SU-DHL-6 (cell line): ENCODE results near the gene CPAMD8.

Experiments
- H2AFZ ChIP-seq: fragments of 200-600 bp; sonication (generic); 2 replicates; pipeline ENCODE4 v1.6.1; 2014; ENCODE audit warnings: low read depth, mild to moderate bottlenecking, moderate library complexity, mixed read lengths, antibody characterized with exemption, low read length; ENCODE audit not compliant: severe bottlenecking
- H3F3A ChIP-seq: fragments of 200-600 bp; shearing (Covaris generic); 2 replicates; pipeline ENCODE4 v1.6.0; 2016; ENCODE audit warnings: antibody characterized with exemption, mild to moderate bottlenecking; ENCODE audit not compliant: insufficient read depth
- H3K27ac ChIP-seq: fragments of 200-600 bp; sonication (generic); 2 replicates; pipeline ENCODE4 v1.5.1; 2016; ENCODE audit warnings: low read depth, mild to moderate bottlenecking, low read length, moderate library complexity, mixed read lengths
- H3K27me3 ChIP-seq: fragments of 200-600 bp; sonication (generic), shearing (Covaris generic); 2 replicates; pipeline ENCODE4 v1.6.0; 2014; ENCODE audit warnings: mild to moderate bottlenecking, low read length
- H3K36me3 ChIP-seq: fragments of 200-600 bp; sonication (generic); 2 replicates; pipeline ENCODE4 v1.6.1; 2014; ENCODE audit warnings: mild to moderate bottlenecking, low read length, mixed read lengths
- H3K4me2 ChIP-seq: fragments of 300-600, 200-600 bp; shearing (Covaris generic), sonication (generic); 2 replicates; pipeline ENCODE4 v1.6.0; 2014; ENCODE audit warnings: low read length, low read depth, mild to moderate bottlenecking; ENCODE audit not compliant: poor library complexity, severe bottlenecking
- H3K4me3 ChIP-seq: fragments of 200-600 bp; sonication (generic); 2 replicates; pipeline ENCODE4 v1.5.1; 2014; ENCODE audit warnings: antibody characterized with exemption, low read length, mild to moderate bottlenecking, mixed read lengths; ENCODE audit not compliant: insufficient read depth, poor library complexity, severe bottlenecking
- H3K79me2 ChIP-seq: fragments of 200-600 bp; sonication (generic); 2 replicates; pipeline ENCODE4 v1.6.1; 2014; ENCODE audit warnings: mild to moderate bottlenecking, low read length, moderate library complexity; ENCODE audit not compliant: insufficient read depth
- H3K9ac ChIP-seq: fragments of 200-600 bp; sonication (generic); 2 replicates; pipeline ENCODE4 v1.7.0; 2014; ENCODE audit warnings: mild to moderate bottlenecking, low read length
- H3K9me2 ChIP-seq: fragments of 200-600 bp; sonication (generic); replicated peaks from 2 replicates; pipeline ENCODE4 v1.6.1; 2014; ENCODE audit warnings: low read length; ENCODE audit not compliant: insufficient read depth
- H3K9me3 ChIP-seq: fragments of 200-600 bp; sonication (generic); 2 replicates; pipeline ENCODE4 v1.6.1; 2014; ENCODE audit warnings: low read length, mixed read lengths; ENCODE audit not compliant: insufficient read depth
- H4K20me1 ChIP-seq: fragments of 200-600 bp; sonication (generic); 2 replicates; pipeline ENCODE4 v1.6.1; 2014; ENCODE audit warnings: low read depth, mild to moderate bottlenecking, antibody characterized with exemption, low read length, moderate library complexity, mixed read lengths
- CTCF ChIP-seq: fragments of 200-600 bp; sonication (generic); IDR thresholded peaks from one replicate; pipeline ENCODE4 v1.5.1; 2017; ENCODE audit warnings: antibody characterized with exemption, mild to moderate bottlenecking, low read length, moderate library complexity; ENCODE audit not compliant: insufficient read depth, poor library complexity, severe bottlenecking
- EZH2phosphoT487 ChIP-seq: fragments of 200-600 bp; sonication (generic), shearing (Covaris generic); conservative IDR thresholded peaks from 2 replicates; pipeline ENCODE4 v1.6.1; 2018; ENCODE audit warnings: mild to moderate bottlenecking, antibody characterized with exemption, low read length, moderate library complexity, mixed read lengths

CPAMD8 gene

DNA sequence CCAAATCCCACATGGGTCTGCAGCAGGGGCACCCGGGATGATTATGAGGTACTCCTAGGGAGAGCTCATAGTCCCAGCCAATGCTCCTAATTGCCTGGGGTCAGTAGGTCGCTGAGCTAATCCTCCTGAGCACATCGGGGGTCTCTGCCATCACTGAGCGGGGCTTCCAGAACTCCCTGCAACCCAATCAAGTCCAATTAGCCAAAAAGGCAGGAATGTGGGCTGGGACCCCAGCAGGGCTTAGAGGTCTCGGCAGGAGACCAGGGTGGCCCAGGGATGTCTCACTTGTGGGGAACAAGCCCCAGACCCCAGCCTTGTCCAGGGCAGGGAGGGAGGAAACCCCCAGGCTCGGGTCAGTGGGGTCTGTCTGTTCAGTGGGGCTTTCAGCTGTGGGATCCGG is 17.1 kb upstream of the CPAMD8 start:
- TF ChIP-seq EZH2phosphoT487 (no peak), CTCF (no peak)
- Histone ChIP-seq H2AFZ (no peak overlapping the region), H3K4me2 (no peak overlapping the region), H3K79me2 (no peaks in the 10 kb centered on the region), H3K4me3 (no peak overlapping the region), H3K27ac (no peak overlapping the region), H3K36me3 (no peaks in the 10 kb centered on the region; the same call in 1 of the 2 replicates), H3K9ac (no peak overlapping the region), H3K9me3 (no peaks in the 10 kb centered on the region), H3K27me3 (no peaks in the 10 kb centered on the region), H3K9me2 (no peaks in the 10 kb centered on the region), H4K20me1 (no peaks in the 10 kb centered on the region), H3F3A (0 out of 2 replicates have a peak, but pooled peaks cover 5% of the 10 kb centered on the region)

- no peak overlapping the region for H3K4me2 ChIP-seq
Measured at GRCh38 chr19:17041976-17042375, 15.4 kb upstream of the CPAMD8 start.

DNA sequence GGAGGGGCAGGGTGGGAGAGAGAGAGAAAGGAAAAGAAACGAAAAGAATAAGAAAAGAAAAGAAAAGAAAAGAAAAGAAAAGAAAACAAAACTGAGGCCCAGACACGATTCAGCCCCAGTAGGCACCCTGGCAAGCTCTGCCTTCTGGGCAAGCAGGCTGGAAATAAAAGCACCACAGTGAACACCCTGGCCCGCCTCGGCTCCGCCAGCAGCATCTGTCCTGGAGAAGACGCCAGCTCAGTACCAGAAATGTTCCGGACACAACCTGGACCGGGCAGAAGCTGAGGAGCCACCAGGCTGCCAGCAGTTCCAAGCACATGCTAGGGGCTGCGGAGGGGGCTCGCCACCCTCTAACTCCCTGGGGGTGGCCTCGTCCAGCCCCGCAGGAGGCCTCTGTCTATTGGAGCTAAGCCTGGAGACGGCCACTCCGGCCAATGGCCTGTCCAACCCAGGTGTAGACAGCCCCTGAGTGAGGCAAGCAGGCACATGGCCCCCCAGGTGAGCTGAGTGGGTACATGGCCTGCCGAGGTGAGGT is 11.4 kb upstream of the CPAMD8 start:
- Histone ChIP-seq H3K79me2 (no peaks in the 10 kb centered on the region), H3F3A (no peaks in the 10 kb centered on the region), H4K20me1 (no peaks in the 10 kb centered on the region), H3K27me3 (no peaks in the 10 kb centered on the region), H3K9me2 (no peaks in the 10 kb centered on the region), H3K36me3 (no peaks in the 10 kb centered on the region), H2AFZ (no peak overlapping the region), H3K4me3 (no peak overlapping the region), H3K9ac (no peak overlapping the region), H3K27ac (no peak overlapping the region), H3K9me3 (no peaks in the 10 kb centered on the region), H3K4me2 (no peak overlapping the region)
- TF ChIP-seq CTCF: no peak

More at GRCh38 chr19:17041976-17042375, 15.4 kb upstream of the CPAMD8 start:
- H3K9me2 ChIP-seq: no peaks in the 10 kb centered on the region
- no peak overlapping the region for H2AFZ ChIP-seq
- H3K79me2 ChIP-seq: no peaks in the 10 kb centered on the region
- TF ChIP-seq EZH2phosphoT487 (no peak), CTCF (no peak)
- H4K20me1 ChIP-seq: no peaks in the 10 kb centered on the region
- no peak overlapping the region for H3K4me3 ChIP-seq
- H3K9ac ChIP-seq: no peak overlapping the region
- H3K36me3 ChIP-seq: no peaks in the 10 kb centered on the region
- H3K27ac ChIP-seq: no peak overlapping the region
- no peaks in the 10 kb centered on the region for H3K9me3 ChIP-seq
- no peaks in the 10 kb centered on the region for H3F3A ChIP-seq
- H3K27me3 ChIP-seq: no peaks in the 10 kb centered on the region
